ENCODE results near the gene VIT. TPM values are rescaled to one million over a fixed set of nuclear protein-coding genes. Genes with fewer than 3 reads are reported as not detected.

VIT gene
- total and polyA plus RNA-seq, 2 experiments from 2014 or later: 0.25 to 0.33 TPM

DNA sequence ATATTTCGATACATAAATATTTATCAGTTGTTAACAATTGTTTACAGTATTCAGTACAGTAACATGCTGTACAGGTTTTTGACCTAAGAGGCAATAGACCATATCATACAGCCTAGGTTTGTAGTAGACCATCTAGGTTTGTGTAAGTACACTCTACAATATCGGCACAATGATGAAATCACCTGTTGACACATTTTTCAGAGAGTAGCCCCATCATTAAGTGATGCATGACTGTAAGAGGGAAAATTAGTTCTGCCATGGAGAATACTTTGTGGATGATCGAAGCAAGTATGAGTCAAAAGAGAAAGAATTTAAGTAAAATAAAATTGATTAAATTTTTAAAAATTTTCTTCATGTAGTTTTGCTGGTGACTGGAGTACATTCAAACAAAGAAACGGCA lies 32.6 kb downstream of the VIT start:
- Histone ChIP-seq H3K9me2 (replicated peaks; ENCODE audit: insufficient read depth) (no peaks in the 10 kb centered on the region), H3K36me3 (replicated peaks; ENCODE audit: insufficient read depth, low read depth) (no peaks in the 10 kb centered on the region), H3K79me2 (no peaks in the 10 kb centered on the region), H4K20me1 (ENCODE audit: insufficient read depth, poor library complexity, severe bottlenecking) (no peaks in the 10 kb centered on the region), H3K4me1 (ENCODE audit: insufficient read depth) (peaks cover 2% of the 10 kb centered on the region), H2AFZ (no peak overlapping the region), H3K9me3 (ENCODE audit: low read depth) (no peaks in the 10 kb centered on the region), H3K4me2 (no peak overlapping the region), H3K4me3 (no peak overlapping the region), H3K27me3 (no peaks in the 10 kb centered on the region), H3K27ac (no peak overlapping the region)
- DNase-seq (ENCODE audit: low spot score): no peak
- TF ChIP-seq EZH2phosphoT487 (IDR thresholded peaks at IDR 0.05; ENCODE audit: low read depth, severe bottlenecking, unreplicated experiment): no peak
- TF ChIP-seq EZH2 (IDR thresholded peaks at IDR 0.05; ENCODE audit: borderline replicate concordance): no peak
- no peak for TF ChIP-seq CTCF (IDR thresholded peaks at IDR 0.05; ENCODE audit: poor library complexity)
- 72% methylated on average over 4 of the region's 4 CpGs for WGBS (ENCODE audit: low lambda C conversion rate, missing lambda C conversion rate)

- Histone ChIP-seq H3K27ac (peak overlapping the region; percentile 83), H3K4me3 (no peak overlapping the region), H3K27me3 (no peaks in the 10 kb centered on the region), H3K9me2 (replicated peaks; ENCODE audit: insufficient read depth) (no peaks in the 10 kb centered on the region), H3K36me3 (replicated peaks; ENCODE audit: insufficient read depth, low read depth) (no peaks in the 10 kb centered on the region), H3K4me1 (ENCODE audit: insufficient read depth) (peaks cover 6% of the 10 kb centered on the region), H3K9me3 (ENCODE audit: low read depth) (no peaks in the 10 kb centered on the region), H4K20me1 (ENCODE audit: insufficient read depth, poor library complexity, severe bottlenecking) (no peaks in the 10 kb centered on the region), H2AFZ (no peak overlapping the region), H3K79me2 (no peaks in the 10 kb centered on the region), H3K4me2 (no peak overlapping the region)
- TF ChIP-seq EZH2phosphoT487 (IDR thresholded peaks at IDR 0.05; ENCODE audit: low read depth, severe bottlenecking, unreplicated experiment) (no peak), CTCF (IDR thresholded peaks at IDR 0.05; ENCODE audit: poor library complexity) (no peak), EZH2 (IDR thresholded peaks at IDR 0.05; ENCODE audit: borderline replicate concordance) (no peak)
- 43% methylated on average over 5 of the region's 5 CpGs for WGBS (ENCODE audit: low lambda C conversion rate, missing lambda C conversion rate)
- DNase-seq (ENCODE audit: low spot score): peak; percentile 16
These were observed 35.6 kb downstream of the VIT start for GRCh38 chr2:36731941-36732672.

GRCh38 chr2:36732673-36733036 lies 36.1 kb downstream of the VIT start:
- no peaks in the 10 kb centered on the region for H3K36me3 ChIP-seq (replicated peaks; ENCODE audit: insufficient read depth, low read depth)
- H3K4me1 ChIP-seq (ENCODE audit: insufficient read depth): peaks cover 6% of the 10 kb centered on the region
- no peaks in the 10 kb centered on the region for H3K79me2 ChIP-seq
- no peak overlapping the region for H2AFZ ChIP-seq
- H3K4me3 ChIP-seq: no peak overlapping the region
- H3K9me2 ChIP-seq (replicated peaks; ENCODE audit: insufficient read depth): no peaks in the 10 kb centered on the region
- H3K27ac ChIP-seq: peak overlapping the region; percentile 83
- whole genome bisulfite sequencing (ENCODE audit: low lambda C conversion rate, missing lambda C conversion rate): 90% methylated on average over 3 of the region's 3 CpGs
- no peak overlapping the region for H3K4me2 ChIP-seq
- no peak for DNase-seq (ENCODE audit: low spot score)
- no peaks in the 10 kb centered on the region for H3K9me3 ChIP-seq (ENCODE audit: low read depth)
- TF ChIP-seq EZH2phosphoT487 (IDR thresholded peaks at IDR 0.05; ENCODE audit: low read depth, severe bottlenecking, unreplicated experiment) (no peak), CTCF (IDR thresholded peaks at IDR 0.05; ENCODE audit: poor library complexity) (no peak), EZH2 (IDR thresholded peaks at IDR 0.05; ENCODE audit: borderline replicate concordance) (no peak)
- H3K27me3 ChIP-seq: no peaks in the 10 kb centered on the region
- no peaks in the 10 kb centered on the region for H4K20me1 ChIP-seq (ENCODE audit: insufficient read depth, poor library complexity, severe bottlenecking)

Data from hepatocyte (in vitro differentiated cells).